Caco-2 (cell line): ENCODE data around the gene ADAM17. TPM values are rescaled to one million over a fixed set of nuclear protein-coding genes. Genes with fewer than 3 reads are reported as not detected.

Source experiments
- BruUV-seq: library from RNA; stranded (reverse); fragments of 400-500 nt; replicated peaks from 2 replicates; lab custom pipeline; 2021; lab: Mats Ljungman, UMichigan
- CTCF ChIA-PET: fragments of 300-600 bp; sonication (Branson Sonifier 250); formaldehyde crosslinking; loops from one replicate; lab custom pipeline; 2022; ENCODE audit warnings: antibody characterized with exemption; lab: Charles Lee
- POLR2A ChIA-PET: fragments of 300-600 bp; sonication (Branson Sonifier 250); formaldehyde crosslinking; loops from one replicate; lab custom pipeline; 2022; ENCODE audit warnings: antibody characterized with exemption; lab: Charles Lee
- DNase-seq, 2 experiments: peaks; one replicate each; pipeline versions ENCODE4 v3.0.0 to v3.0.0-alpha.2; 2020 to 2022
- H3K27me3 ChIP-seq: replicated peaks from 2 replicates; pipeline ENCODE4 v1.6.0; 2011; ENCODE audit warnings: low read length; ENCODE audit not compliant: control insufficient read depth, insufficient read depth
- H3K36me3 ChIP-seq: 2 replicates; pipeline ENCODE4 v1.5.1; 2011; ENCODE audit warnings: low read length; ENCODE audit not compliant: control insufficient read depth, insufficient read depth
- H3K4me1 ChIP-seq: fragments of 250-450 bp; sonication (Bioruptor Pico); 2 replicates; pipeline ENCODE4 v1.5.1; 2020; ENCODE audit warnings: mild to moderate bottlenecking
- H3K4me3 ChIP-seq: 2 replicates; pipeline ENCODE4 v1.5.1; 2011; ENCODE audit warnings: low read depth, mild to moderate bottlenecking, control low read depth, low read length
- H3K9me3 ChIP-seq: fragments of 250-450 bp; sonication (Bioruptor Pico); 2 replicates; pipeline ENCODE4 v1.5.1; 2020; ENCODE audit warnings: mild to moderate bottlenecking, moderate library complexity
- H3K27ac Mint-ChIP-seq: one replicate; pipeline ENCODE4 v1.8.0; 2022; ENCODE audit warnings: mixed read lengths; ENCODE audit not compliant: unreplicated experiment
- H3K27me3 Mint-ChIP-seq: one replicate; pipeline ENCODE4 v1.8.0; 2022; ENCODE audit warnings: mixed read lengths; ENCODE audit not compliant: insufficient read depth, unreplicated experiment
- H3K36me3 Mint-ChIP-seq: one replicate; pipeline ENCODE4 v1.8.0; 2022; ENCODE audit warnings: mild to moderate bottlenecking, mixed read lengths; ENCODE audit not compliant: insufficient read depth, unreplicated experiment
- H3K4me1 Mint-ChIP-seq: one replicate; pipeline ENCODE4 v1.8.0; 2022; ENCODE audit warnings: low read depth, mixed read lengths; ENCODE audit not compliant: unreplicated experiment
- H3K4me3 Mint-ChIP-seq: one replicate; pipeline ENCODE4 v1.8.0; 2022; ENCODE audit warnings: mild to moderate bottlenecking, moderate library complexity, mixed read lengths; ENCODE audit not compliant: unreplicated experiment
- H3K9me3 Mint-ChIP-seq: one replicate; pipeline ENCODE4 v1.8.0; 2022; ENCODE audit warnings: mixed read lengths; ENCODE audit not compliant: unreplicated experiment
- CTCF ChIP-seq, 2 experiments: fragments of 200-600 bp in 1 of 2; IDR thresholded peaks; 1 replicate in 1 of 2; 2 replicates in 1 of 2; pipeline versions ENCODE4 v1.5.1 to v1.8.0; 2011 to 2022; ENCODE audit warnings: antibody characterized with exemption in 1 of 2, control low read depth in 1 of 2, inconsistent platforms in 1 of 2, low read depth in 1 of 2, low read length in 1 of 2, mild to moderate bottlenecking in 1 of 2, moderate library complexity in 1 of 2; ENCODE audit not compliant: insufficient read depth in 1 of 2, severe bottlenecking in 1 of 2, unreplicated experiment in 1 of 2
- intact Hi-C: fragments of 100-400 bp; cut with micrococcal nuclease; formaldehyde crosslinking; loops from one replicate; pipeline ENCODE4 v1.10.0; 2022; ENCODE audit not compliant: unreplicated experiment
- total RNA-seq: library from RNA; stranded (reverse); gene quantifications from 2 replicates; pipeline ENCODE4 v1.2.3, GENCODE V29; 2022

Gene ADAM17
- total RNA-seq, 1 experiment from 2014 or later = 40.5 TPM

GRCh38 chr2:9445089-9445488 lies 110.5 kb downstream of the ADAM17 start:
- ChIA-PET CTCF (no interaction called here), POLR2A (no interaction called here)
- Histone ChIP-seq H3K36me3 (peaks cover 6% of the 10 kb centered on the region), H3K4me3 (no peak overlapping the region), H3K27me3 (no peaks in the 10 kb centered on the region), H3K4me1 (no peaks in the 10 kb centered on the region), H3K9me3 (no peaks in the 10 kb centered on the region)
- Mint-ChIP-seq H3K4me1 (no peaks in the 10 kb centered on the region), H3K27me3 (no peaks in the 10 kb centered on the region), H3K4me3 (no peak overlapping the region), H3K27ac (no peak overlapping the region), H3K36me3 (peaks cover 74% of the 10 kb centered on the region), H3K9me3 (no peaks in the 10 kb centered on the region)
- TF ChIP-seq CTCF (IDR thresholded peaks at IDR 0.05; ENCODE audit: insufficient read depth in 1 of 2, low read depth in 1 of 2, low read length in 1 of 2, severe bottlenecking in 1 of 2, unreplicated experiment in 1 of 2) = no peak
- BruUV-seq = no TSS peak
- intact Hi-C loops = no loop called here
- no peak for DNase-seq

GRCh38 chr2:9443526-9443925 lies 112.1 kb downstream of the ADAM17 start:
- H3K4me1 ChIP-seq = no peaks in the 10 kb centered on the region
- H3K27me3 ChIP-seq = no peaks in the 10 kb centered on the region
- TF ChIP-seq CTCF (IDR thresholded peaks at IDR 0.05; ENCODE audit: insufficient read depth in 1 of 2, low read depth in 1 of 2, low read length in 1 of 2, severe bottlenecking in 1 of 2, unreplicated experiment in 1 of 2) = no peak
- H3K4me3 ChIP-seq = no peak overlapping the region
- BruUV-seq = no TSS peak
- H3K9me3 Mint-ChIP-seq = no peaks in the 10 kb centered on the region
- CTCF ChIA-PET = no interaction called here
- H3K27ac Mint-ChIP-seq = no peak overlapping the region
- peaks cover 72% of the 10 kb centered on the region for H3K36me3 Mint-ChIP-seq
- H3K9me3 ChIP-seq = no peaks in the 10 kb centered on the region
- no peak for DNase-seq
- POLR2A ChIA-PET = no interaction called here
- H3K4me1 Mint-ChIP-seq = no peaks in the 10 kb centered on the region
- peaks cover 6% of the 10 kb centered on the region for H3K36me3 ChIP-seq
- H3K4me3 Mint-ChIP-seq = no peak overlapping the region
- intact Hi-C loops = no loop called here
- no peaks in the 10 kb centered on the region for H3K27me3 Mint-ChIP-seq

GRCh38 chr2:9441556-9441955 lies 114.1 kb downstream of the ADAM17 start:
- intact Hi-C loops = no loop called here
- no peak overlapping the region for H3K4me3 Mint-ChIP-seq
- Histone ChIP-seq H3K9me3 (no peaks in the 10 kb centered on the region), H3K4me1 (no peaks in the 10 kb centered on the region), H3K27me3 (no peaks in the 10 kb centered on the region), H3K36me3 (peaks cover 6% of the 10 kb centered on the region), H3K4me3 (no peak overlapping the region)
- no peak overlapping the region for H3K27ac Mint-ChIP-seq
- BruUV-seq = no TSS peak
- POLR2A ChIA-PET = no interaction called here
- DNase-seq = no peak
- H3K27me3 Mint-ChIP-seq = no peaks in the 10 kb centered on the region
- no peaks in the 10 kb centered on the region for H3K4me1 Mint-ChIP-seq
- H3K9me3 Mint-ChIP-seq = no peaks in the 10 kb centered on the region
- no peak for TF ChIP-seq CTCF (IDR thresholded peaks at IDR 0.05; ENCODE audit: insufficient read depth in 1 of 2, low read depth in 1 of 2, low read length in 1 of 2, severe bottlenecking in 1 of 2, unreplicated experiment in 1 of 2)
- peaks cover 73% of the 10 kb centered on the region for H3K36me3 Mint-ChIP-seq
- CTCF ChIA-PET = no interaction called here
